ENCODE data around the gene RASL10B.

- no peak for TF ChIP-seq POLR2A (IDR thresholded peaks at IDR 0.05)
- no peak for TF ChIP-seq CTCF (IDR thresholded peaks at IDR 0.05 in 8 of 11, conservative IDR thresholded peaks at IDR 0.05 in 3 of 11)
Measured at GRCh38 chr17:35693662-35694061, 37.8 kb upstream of the RASL10B start.
